Choroid plexus epithelial cell (primary cell): ENCODE data around the gene SIX4.

Experiments used
- DNase-seq: peaks from one replicate; pipeline ENCODE4 v3.0.0-alpha.2; 2010; ENCODE audit warnings: low read depth
- H3K4me3 ChIP-seq: 2 replicates; pipeline ENCODE4 v1.5.1; 2011; ENCODE audit warnings: low read depth, mild to moderate bottlenecking, control low read depth, low read length, moderate library complexity
- CTCF ChIP-seq: conservative IDR thresholded peaks from 2 replicates; pipeline ENCODE4 v1.5.1; 2011; ENCODE audit warnings: low read depth, mild to moderate bottlenecking, control low read depth, inconsistent platforms, low read length, moderate library complexity

Gene SIX4

GRCh38 chr14:60700598-60700997 lies 23.6 kb downstream of the SIX4 start:
- no peak for DNase-seq
- TF ChIP-seq CTCF = no peak
- no peak overlapping the region for H3K4me3 ChIP-seq

GRCh38 chr14:60695327-60695726 lies 28.8 kb downstream of the SIX4 start:
- TF ChIP-seq CTCF = no peak
- no peak for DNase-seq
- H3K4me3 ChIP-seq = no peak overlapping the region

- TF ChIP-seq CTCF = no peak
- DNase-seq = no peak
- no peak overlapping the region for H3K4me3 ChIP-seq
Measured at GRCh38 chr14:60691383-60692113, 32.6 kb downstream of the SIX4 start.

GRCh38 chr14:60686865-60687264 lies 37.3 kb downstream of the SIX4 start:
- H3K4me3 ChIP-seq = no peak overlapping the region
- TF ChIP-seq CTCF = no peak
- no peak for DNase-seq

- no peak overlapping the region for H3K4me3 ChIP-seq
- no peak for TF ChIP-seq CTCF
- DNase-seq = no peak
Measured at GRCh38 chr14:60684203-60684602, 39.9 kb downstream of the SIX4 start.

GRCh38 chr14:60681271-60681670 lies 42.9 kb downstream of the SIX4 start:
- no peak overlapping the region for H3K4me3 ChIP-seq
- no peak for TF ChIP-seq CTCF
- DNase-seq = no peak

- DNase-seq = no peak
- TF ChIP-seq CTCF = no peak
Measured at GRCh38 chr14:60680511-60680910, 43.6 kb downstream of the SIX4 start.

More at GRCh38 chr14:60680511-60680910, 43.6 kb downstream of the SIX4 start:
- H3K4me3 ChIP-seq = no peak overlapping the region
